Mucosa of rectum (tissue), 2 donors: Measurements from ENCODE around the gene TMEM11.
A peak's percentile ranks its signal among the peaks of the same experiment; 100 is the strongest.

ENCODE experiments used
- H3K27ac ChIP-seq, 2 donors: one replicate each; pipeline ENCODE4 v1.7.0; 2013; ENCODE audit warnings: inconsistent platforms in 2 of 2, low read depth in 2 of 2, low read length in 2 of 2
- H3K27me3 ChIP-seq, 2 donors: one replicate each; pipeline ENCODE4 v1.7.0; 2013; ENCODE audit warnings: low read length in 2 of 2; ENCODE audit not compliant: control insufficient read depth in 2 of 2, insufficient read depth in 2 of 2
- H3K36me3 ChIP-seq, 2 donors: one replicate each; pipeline ENCODE4 v1.7.0; 2013; ENCODE audit warnings: low read length in 2 of 2; ENCODE audit not compliant: control insufficient read depth in 2 of 2, insufficient read depth in 2 of 2
- H3K4me1 ChIP-seq, 2 donors: one replicate each; pipeline ENCODE4 v1.7.0; 2013; ENCODE audit warnings: low read length in 2 of 2, mild to moderate bottlenecking in 1 of 2; ENCODE audit not compliant: control insufficient read depth in 2 of 2, insufficient read depth in 2 of 2
- H3K4me3 ChIP-seq, 2 donors: one replicate each; pipeline ENCODE4 v1.7.0; 2013; ENCODE audit warnings: low read length in 2 of 2
- H3K9ac ChIP-seq, 2 donors: one replicate each; pipeline ENCODE4 v1.7.0; 2013; ENCODE audit warnings: low read length in 2 of 2, low read depth in 1 of 2, mild to moderate bottlenecking in 1 of 2
- H3K9me3 ChIP-seq, 2 donors: one replicate each; pipeline ENCODE4 v1.7.0; 2013; ENCODE audit warnings: low read length in 2 of 2; ENCODE audit not compliant: control insufficient read depth in 2 of 2
- donor health status: healthy.
- donor health status: Normal muscosa, but diverticular disease.

TMEM11 gene, protein sequence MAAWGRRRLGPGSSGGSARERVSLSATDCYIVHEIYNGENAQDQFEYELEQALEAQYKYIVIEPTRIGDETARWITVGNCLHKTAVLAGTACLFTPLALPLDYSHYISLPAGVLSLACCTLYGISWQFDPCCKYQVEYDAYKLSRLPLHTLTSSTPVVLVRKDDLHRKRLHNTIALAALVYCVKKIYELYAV

DNA sequence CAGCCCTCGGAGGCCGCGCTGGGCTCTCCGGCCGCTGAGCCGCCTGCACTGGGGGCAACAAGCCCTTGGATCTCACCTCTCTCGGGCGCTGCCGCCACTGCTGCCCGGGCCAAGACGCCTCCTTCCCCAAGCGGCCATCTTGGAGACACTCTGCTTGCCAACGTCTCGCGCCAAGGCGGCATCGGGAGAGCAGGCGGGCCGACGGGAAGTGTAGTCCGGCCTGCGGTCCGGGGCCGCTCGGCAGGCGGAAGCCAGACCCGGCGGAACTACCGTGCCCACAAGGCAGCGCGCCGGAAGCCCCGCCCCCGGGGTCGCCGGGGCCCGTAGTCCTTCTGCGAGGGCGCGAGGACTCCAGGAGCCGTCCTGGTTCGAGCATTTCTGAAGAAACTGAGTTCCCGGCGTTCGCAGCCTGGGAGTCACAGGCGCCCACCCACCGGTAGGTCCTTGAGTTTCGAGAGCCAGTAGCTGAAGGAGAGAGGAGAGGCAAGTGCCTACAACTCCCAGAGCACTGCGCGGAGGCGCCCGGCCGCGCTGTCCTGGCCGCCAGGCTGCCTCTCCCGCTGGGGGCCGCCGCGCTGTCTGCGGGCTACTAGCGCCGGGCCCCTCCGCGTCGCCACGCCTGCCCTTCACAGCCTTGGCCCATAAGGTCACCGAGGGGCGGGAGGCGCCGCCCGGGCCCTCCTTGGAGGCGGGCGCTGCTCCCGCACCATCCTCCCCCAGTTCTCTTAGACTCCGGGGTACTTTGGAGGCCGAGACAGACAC lies at the start of gene TMEM11:
Gene TMEM11, minus strand, starts transcription at position 147 of the 762 bp plus-strand sequence. Its CDS starts 9 bp downstream, at position 138.
- peak within 1 kb of the TSS; percentile 91 to 98 for H3K9ac ChIP-seq
- peaks cover 51 to 52% of the 10 kb centered on the region in 2 donors for H3K4me1 ChIP-seq
- H3K9me3 ChIP-seq, result no peaks in the 10 kb centered on the region
- H3K27ac ChIP-seq, result peak within 1 kb of the TSS; percentile 95
- peak within 1 kb of the TSS; percentile 76 to 96 for H3K4me3 ChIP-seq
- H3K27me3 ChIP-seq, result no peaks in the 10 kb centered on the region
- H3K36me3 ChIP-seq, result peaks cover 0 to 8% of the 10 kb centered on the region in 2 donors

DNA sequence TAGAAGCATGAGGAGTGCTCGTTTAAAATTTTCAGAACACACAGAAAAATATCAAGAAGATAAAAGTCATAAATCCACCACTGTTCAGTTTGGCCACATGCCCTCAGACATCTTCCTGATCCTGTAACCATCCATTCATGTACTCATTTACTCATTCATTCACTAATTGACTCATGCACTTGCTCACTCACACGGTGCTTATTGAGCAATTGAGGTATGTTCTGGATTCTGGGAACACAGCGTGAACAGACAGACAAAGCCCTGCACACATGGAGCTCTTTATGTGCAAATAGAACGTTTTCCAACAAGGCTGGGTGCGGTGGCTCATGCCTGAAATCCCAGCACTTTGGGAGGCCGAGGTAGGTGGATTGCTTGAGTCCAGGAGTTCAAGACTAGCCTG lies 49.4 kb upstream of the TMEM11 start:
- Histone ChIP-seq H3K4me3 (no peak overlapping the region), H3K27me3 (no peaks in the 10 kb centered on the region), H3K4me1 (peaks cover 0 to 2% of the 10 kb centered on the region in 2 donors), H3K27ac (no peak overlapping the region), H3K36me3 (no peaks in the 10 kb centered on the region), H3K9ac (no peak overlapping the region), H3K9me3 (no peaks in the 10 kb centered on the region)

DNA sequence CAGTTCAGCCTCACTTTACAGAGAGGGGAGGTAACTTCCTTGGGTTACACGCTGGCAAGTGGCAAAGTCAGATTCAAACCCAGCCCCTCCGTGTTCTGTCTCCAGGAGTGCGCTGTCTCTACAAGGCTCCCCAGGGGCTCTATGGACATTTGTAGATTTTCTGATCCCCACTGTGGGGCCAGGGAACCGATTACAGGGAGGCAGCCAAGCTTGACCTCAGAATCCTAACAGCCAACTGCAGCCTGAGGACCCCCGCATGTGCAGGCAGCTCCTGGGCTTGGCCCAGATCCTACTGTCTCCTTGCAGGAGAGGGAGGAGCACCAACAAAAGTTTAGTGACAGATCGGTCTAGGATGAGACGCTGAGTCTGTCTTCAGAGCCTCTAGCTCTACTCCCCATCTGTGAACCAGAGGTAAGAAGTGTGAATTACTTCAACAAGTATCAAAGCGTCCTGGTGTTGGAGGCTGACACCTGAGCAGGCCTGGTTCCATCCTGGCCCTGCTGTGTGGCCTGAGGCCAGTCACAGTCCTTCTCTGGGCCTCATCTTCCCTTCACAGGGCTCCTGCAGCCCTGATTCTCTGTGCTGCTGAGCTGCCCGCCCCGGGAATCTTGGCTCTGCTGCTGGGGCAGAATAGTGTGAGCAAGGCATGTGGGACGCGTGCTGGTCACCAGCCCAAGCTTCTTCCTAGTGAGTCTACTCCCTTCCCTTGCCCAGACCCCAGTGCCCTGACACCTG lies 48.5 kb upstream of the TMEM11 start:
- H3K9me3 ChIP-seq, result no peaks in the 10 kb centered on the region
- H3K27me3 ChIP-seq, result no peaks in the 10 kb centered on the region
- no peaks in the 10 kb centered on the region for H3K36me3 ChIP-seq
- no peaks in the 10 kb centered on the region for H3K4me1 ChIP-seq
- no peak overlapping the region for H3K9ac ChIP-seq
- H3K27ac ChIP-seq, result no peak overlapping the region
- H3K4me3 ChIP-seq, result no peak overlapping the region

DNA sequence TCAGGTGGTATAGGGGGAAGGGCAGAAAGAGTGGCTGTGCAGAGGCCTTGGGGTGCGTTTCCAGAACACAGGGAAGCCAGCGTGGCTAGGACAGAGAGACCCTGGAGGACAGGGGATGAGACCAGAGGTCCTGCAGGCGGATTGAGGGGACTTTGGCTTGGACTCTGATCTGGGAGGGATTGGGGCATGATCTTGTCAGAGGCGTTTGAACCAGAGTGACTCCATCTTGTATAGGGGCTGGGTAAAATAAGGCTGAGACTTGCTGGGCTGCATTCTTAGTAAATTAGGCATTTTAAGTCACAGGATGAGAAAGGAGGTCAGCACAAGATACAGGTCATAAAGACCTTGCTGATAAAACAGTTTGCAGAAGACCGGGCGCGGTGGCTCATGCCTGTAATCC lies 44.6 kb upstream of the TMEM11 start:
- Histone ChIP-seq H3K27me3 (no peaks in the 10 kb centered on the region), H3K27ac (no peak overlapping the region), H3K4me1 (peaks cover 4 to 6% of the 10 kb centered on the region in 2 donors), H3K36me3 (no peaks in the 10 kb centered on the region), H3K4me3 (no peak overlapping the region), H3K9ac (no peak overlapping the region), H3K9me3 (no peaks in the 10 kb centered on the region)

DNA sequence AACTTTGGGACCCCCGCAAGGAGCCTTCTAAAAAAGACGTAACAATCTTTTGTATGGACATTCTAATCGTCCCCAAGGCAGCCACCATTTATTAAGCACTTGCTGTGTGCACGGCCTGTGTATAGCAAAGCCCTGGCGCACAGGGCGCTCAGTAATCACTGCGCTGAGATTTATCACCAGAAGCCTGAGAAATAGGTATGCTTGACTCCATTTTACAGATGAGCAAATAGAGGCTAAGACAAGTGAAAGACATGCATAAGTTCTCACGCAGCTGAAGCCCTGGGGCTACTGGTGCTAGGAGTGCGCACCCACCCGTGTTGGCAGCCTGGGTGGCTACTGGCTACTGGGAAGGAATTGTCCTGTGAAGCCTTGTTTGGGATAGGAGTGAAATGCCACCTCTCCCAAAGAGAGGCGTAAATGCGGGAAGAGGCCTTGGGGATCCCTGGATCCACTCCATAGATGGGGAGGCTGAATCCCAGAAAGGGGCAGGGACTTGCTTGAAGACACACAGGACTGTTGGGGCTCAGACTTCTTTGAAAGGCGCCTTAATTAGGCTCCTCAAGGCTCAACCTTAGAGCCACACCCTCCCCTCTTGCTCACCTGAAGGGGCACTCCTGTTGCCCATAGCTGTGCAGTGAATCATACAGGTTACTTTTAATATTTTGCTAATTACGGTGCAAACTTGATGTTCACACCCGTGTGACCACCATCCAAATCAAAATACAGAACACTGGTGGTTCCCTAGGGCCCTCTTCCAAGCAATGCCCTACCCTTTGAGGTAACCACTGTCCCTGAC lies 39.9 kb upstream of the TMEM11 start:
- H3K27ac ChIP-seq, result peak overlapping the region; percentile 38 to 48
- H3K9ac ChIP-seq, result peak overlapping the region; percentile 50 to 66
- no peaks in the 10 kb centered on the region for H3K9me3 ChIP-seq
- no peaks in the 10 kb centered on the region for H3K36me3 ChIP-seq
- H3K27me3 ChIP-seq, result no peaks in the 10 kb centered on the region
- peak overlapping the region; percentile 60 to 77 for H3K4me3 ChIP-seq
- H3K4me1 ChIP-seq, result peaks cover 5 to 9% of the 10 kb centered on the region in 2 donors

DNA sequence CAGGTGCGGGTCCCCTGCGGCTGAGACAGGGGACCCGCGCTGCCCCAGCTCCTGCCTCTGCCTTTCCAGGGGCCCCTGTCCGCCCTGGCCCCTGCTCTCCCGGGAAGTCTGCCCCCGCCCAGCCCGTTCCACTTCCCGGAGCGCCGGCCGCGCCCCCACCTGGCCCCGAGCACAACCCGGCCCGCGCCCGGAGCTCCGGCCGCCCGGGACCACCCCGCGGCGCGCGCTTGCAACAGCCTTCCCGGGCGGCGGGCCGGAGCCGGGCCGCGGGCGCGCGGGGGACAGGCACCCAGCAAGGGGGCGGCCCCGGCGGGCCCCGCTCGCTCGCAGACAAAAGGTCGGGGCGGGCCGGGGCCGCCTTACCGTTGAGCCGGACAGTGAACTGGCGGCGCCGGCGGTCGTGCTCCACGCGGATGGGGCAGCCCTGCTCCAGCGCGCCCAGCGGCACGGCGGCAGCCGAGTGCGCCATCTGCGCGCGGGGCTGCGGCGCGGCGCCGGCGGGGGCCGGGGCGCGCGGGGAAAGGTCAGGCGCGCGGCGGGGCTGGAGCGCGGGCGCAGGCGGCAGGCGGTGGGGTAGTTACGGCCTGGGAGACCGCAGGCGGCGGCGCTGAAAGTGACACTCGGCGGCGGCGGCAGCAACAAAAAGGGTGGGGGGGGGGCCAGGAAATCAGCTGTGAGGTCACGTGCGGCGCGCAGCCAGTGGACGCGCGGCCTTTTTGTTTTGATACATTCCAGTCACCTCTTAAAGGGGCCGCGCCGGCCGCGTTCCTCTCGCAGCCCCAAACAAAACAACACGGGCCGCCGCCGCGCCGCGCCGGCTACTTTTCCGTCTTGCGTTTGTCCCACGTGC lies 39.1 kb upstream of the TMEM11 start, which contains the start of gene NATD1:
Gene NATD1, minus strand, starts transcription at position 615 of the 850 bp plus-strand sequence. Its CDS starts 146 bp downstream, at position 469.
- peaks cover 5 to 9% of the 10 kb centered on the region in 2 donors for H3K4me1 ChIP-seq
- H3K9ac ChIP-seq, result peak within 1 kb of the TSS; percentile 50 to 66
- H3K36me3 ChIP-seq, result no peaks in the 10 kb centered on the region
- peak within 1 kb of the TSS; percentile 38 to 48 for H3K27ac ChIP-seq
- H3K27me3 ChIP-seq, result no peaks in the 10 kb centered on the region
- peak within 1 kb of the TSS; percentile 60 to 77 for H3K4me3 ChIP-seq
- no peaks in the 10 kb centered on the region for H3K9me3 ChIP-seq

DNA sequence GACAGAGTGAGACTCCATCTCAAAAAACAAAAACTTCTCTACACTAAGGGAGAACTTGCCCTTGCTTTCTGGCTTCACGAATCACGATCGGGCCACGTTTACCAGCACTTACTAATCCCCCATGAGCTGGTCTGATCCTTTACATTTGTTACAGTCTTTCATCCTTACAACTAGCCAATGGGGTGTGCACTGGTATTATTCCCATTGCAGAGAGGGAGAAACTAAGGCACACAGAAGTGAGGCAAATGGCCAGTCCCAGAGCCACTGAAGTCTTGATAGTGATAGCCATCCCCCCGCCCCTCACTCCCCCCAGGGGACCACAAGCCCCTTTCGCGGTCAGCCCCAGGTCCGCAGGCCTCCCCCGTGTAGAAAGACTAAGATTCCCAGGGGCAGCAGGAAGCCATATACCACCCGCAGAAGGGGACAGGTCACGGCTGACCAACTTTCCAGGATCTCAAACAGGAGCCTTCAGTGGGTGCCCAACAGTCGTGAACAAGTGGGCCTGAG lies 38.4 kb upstream of the TMEM11 start:
- no peaks in the 10 kb centered on the region for H3K9me3 ChIP-seq
- H3K4me1 ChIP-seq, result peaks cover 5 to 9% of the 10 kb centered on the region in 2 donors
- H3K9ac ChIP-seq, result no peak overlapping the region
- H3K27ac ChIP-seq, result no peak overlapping the region
- H3K4me3 ChIP-seq, result peak overlapping the region; percentile 39 to 48
- H3K36me3 ChIP-seq, result no peaks in the 10 kb centered on the region
- H3K27me3 ChIP-seq, result no peaks in the 10 kb centered on the region

DNA sequence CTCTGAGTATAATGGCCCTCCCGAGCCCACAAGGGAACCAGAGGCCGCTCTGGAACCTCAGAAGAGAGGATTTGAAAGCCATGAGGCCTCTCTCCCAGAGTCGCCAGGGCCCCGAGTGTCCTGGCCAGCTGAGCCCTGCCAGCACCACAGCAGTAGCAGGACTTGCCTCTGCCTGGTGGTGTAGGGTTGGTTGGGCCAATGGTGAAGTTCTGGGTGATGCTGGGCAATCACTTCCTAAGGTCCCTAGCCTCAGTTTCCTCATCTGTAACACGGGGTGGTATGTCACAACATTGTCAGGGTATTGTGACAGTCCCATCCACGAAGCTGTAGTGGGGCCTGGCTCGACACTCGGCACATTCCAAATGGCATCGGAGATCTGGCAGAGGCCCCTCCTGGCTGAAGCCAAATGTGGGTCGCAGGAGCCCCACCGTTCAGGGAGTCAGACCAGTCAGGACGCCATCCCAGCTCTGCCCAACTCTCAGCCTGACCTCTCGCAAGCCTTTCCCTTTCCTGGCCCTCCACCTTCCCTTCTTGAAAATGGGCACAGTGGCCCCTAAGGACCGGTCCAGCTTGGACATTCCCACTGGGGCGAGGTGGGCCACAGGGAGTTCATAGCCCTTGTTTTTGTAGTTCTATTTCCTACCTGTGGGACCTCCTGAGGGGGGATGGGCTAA lies 37.5 kb upstream of the TMEM11 start:
- no peak overlapping the region for H3K27ac ChIP-seq
- no peak overlapping the region for H3K4me3 ChIP-seq
- H3K27me3 ChIP-seq, result no peaks in the 10 kb centered on the region
- H3K36me3 ChIP-seq, result no peaks in the 10 kb centered on the region
- no peaks in the 10 kb centered on the region for H3K9me3 ChIP-seq
- H3K9ac ChIP-seq, result no peak overlapping the region
- H3K4me1 ChIP-seq, result peaks cover 5 to 9% of the 10 kb centered on the region in 2 donors
